IPS-20b (cell line): Measurements from ENCODE around the gene TMEM131.

Experiments
- H3K27ac ChIP-seq: one replicate; pipeline ENCODE4 v1.5.1; 2013; ENCODE audit warnings: low read length
- H3K27me3 ChIP-seq: 2 replicates; pipeline ENCODE4 v1.6.1; 2013; ENCODE audit warnings: mild to moderate bottlenecking, low read length, inconsistent platforms; ENCODE audit not compliant: insufficient read depth
- H3K36me3 ChIP-seq: 2 replicates; pipeline ENCODE4 v1.6.1; 2013; ENCODE audit warnings: low read depth, mild to moderate bottlenecking, inconsistent platforms, low read length, moderate library complexity; ENCODE audit not compliant: insufficient read depth
- H3K4me1 ChIP-seq: 2 replicates; pipeline ENCODE4 v1.6.1; 2013; ENCODE audit warnings: mild to moderate bottlenecking, control low read depth, inconsistent platforms, low read length, moderate library complexity; ENCODE audit not compliant: insufficient read depth
- H3K4me3 ChIP-seq: 2 replicates; pipeline ENCODE4 v1.5.1; 2013; ENCODE audit warnings: mild to moderate bottlenecking, low read length, inconsistent platforms
- H3K9ac ChIP-seq: 2 replicates; pipeline ENCODE4 v1.6.1; 2013; ENCODE audit warnings: low read depth, mild to moderate bottlenecking, inconsistent platforms, low read length, moderate library complexity
- H3K9me3 ChIP-seq: 2 replicates; pipeline ENCODE4 v1.6.1; 2013; ENCODE audit warnings: mild to moderate bottlenecking, low read depth, low read length, inconsistent platforms; ENCODE audit not compliant: insufficient read depth

TMEM131 gene

GRCh38 chr2:97726261-97727064, 269.3 kb downstream of the TMEM131 start:
- Histone ChIP-seq H3K27ac (no peak overlapping the region), H3K9ac (no peak overlapping the region), H3K36me3 (no peaks in the 10 kb centered on the region), H3K4me3 (no peak overlapping the region), H3K4me1 (no peaks in the 10 kb centered on the region), H3K27me3 (no peaks in the 10 kb centered on the region), H3K9me3 (no peaks in the 10 kb centered on the region; the same call in 1 of the 2 replicates)

- no peak overlapping the region for H3K4me3 ChIP-seq
- H3K36me3 ChIP-seq, result no peaks in the 10 kb centered on the region
- H3K27me3 ChIP-seq, result no peaks in the 10 kb centered on the region
- no peak overlapping the region for H3K9ac ChIP-seq
- no peak overlapping the region for H3K27ac ChIP-seq
- H3K9me3 ChIP-seq, result no peaks in the 10 kb centered on the region
- peaks cover 10% of the 10 kb centered on the region for H3K4me1 ChIP-seq
Measured at GRCh38 chr2:97724946-97725688, 270.6 kb downstream of the TMEM131 start.

- Histone ChIP-seq H3K4me3 (no peak overlapping the region), H3K36me3 (no peaks in the 10 kb centered on the region), H3K27me3 (no peaks in the 10 kb centered on the region), H3K9ac (no peak overlapping the region), H3K4me1 (peaks cover 10% of the 10 kb centered on the region), H3K27ac (no peak overlapping the region), H3K9me3 (no peaks in the 10 kb centered on the region)
Measured at GRCh38 chr2:97724501-97724900, 271.2 kb downstream of the TMEM131 start.

- no peaks in the 10 kb centered on the region for H3K36me3 ChIP-seq
- peaks cover 10% of the 10 kb centered on the region for H3K4me1 ChIP-seq
Measured at GRCh38 chr2:97724073-97724410, 271.7 kb downstream of the TMEM131 start.

GRCh38 chr2:97723156-97724072, 272.3 kb downstream of the TMEM131 start:
- no peaks in the 10 kb centered on the region for H3K36me3 ChIP-seq
- peaks cover 10% of the 10 kb centered on the region for H3K4me1 ChIP-seq
- H3K9ac ChIP-seq, result no peak overlapping the region
- no peaks in the 10 kb centered on the region for H3K27me3 ChIP-seq
- no peak overlapping the region for H3K27ac ChIP-seq
- no peak overlapping the region for H3K4me3 ChIP-seq
- H3K9me3 ChIP-seq, result no peaks in the 10 kb centered on the region

More at GRCh38 chr2:97724073-97724410, 271.7 kb downstream of the TMEM131 start:
- Histone ChIP-seq H3K9ac (no peak overlapping the region), H3K27ac (no peak overlapping the region), H3K9me3 (no peaks in the 10 kb centered on the region), H3K27me3 (no peaks in the 10 kb centered on the region), H3K4me3 (no peak overlapping the region)

GRCh38 chr2:97722227-97722626, 273.5 kb downstream of the TMEM131 start:
- Histone ChIP-seq H3K4me1 (peaks cover 10% of the 10 kb centered on the region), H3K9ac (no peak overlapping the region), H3K36me3 (no peaks in the 10 kb centered on the region), H3K27me3 (no peaks in the 10 kb centered on the region), H3K4me3 (no peak overlapping the region), H3K27ac (no peak overlapping the region), H3K9me3 (no peaks in the 10 kb centered on the region)

GRCh38 chr2:97720746-97721145, 275.0 kb downstream of the TMEM131 start:
- Histone ChIP-seq H3K9me3 (no peaks in the 10 kb centered on the region), H3K27ac (no peak overlapping the region), H3K4me3 (0 out of 2 replicates have a peak overlapping the region, but pooled peaks have one; percentile 4), H3K4me1 (peaks cover 10% of the 10 kb centered on the region), H3K36me3 (no peaks in the 10 kb centered on the region), H3K9ac (no peak overlapping the region), H3K27me3 (no peaks in the 10 kb centered on the region)

GRCh38 chr2:97719362-97720155, 276.2 kb downstream of the TMEM131 start:
- Histone ChIP-seq H3K4me1 (peaks cover 10% of the 10 kb centered on the region), H3K36me3 (no peaks in the 10 kb centered on the region), H3K9me3 (no peaks in the 10 kb centered on the region), H3K9ac (no peak overlapping the region), H3K27me3 (no peaks in the 10 kb centered on the region), H3K27ac (no peak overlapping the region), H3K4me3 (no peak overlapping the region)

- Histone ChIP-seq H3K4me1 (peaks cover 10% of the 10 kb centered on the region), H3K9me3 (no peaks in the 10 kb centered on the region), H3K4me3 (no peak overlapping the region), H3K36me3 (no peaks in the 10 kb centered on the region), H3K27ac (no peak overlapping the region), H3K27me3 (no peaks in the 10 kb centered on the region), H3K9ac (no peak overlapping the region)
Measured at GRCh38 chr2:97718942-97719341, 276.8 kb downstream of the TMEM131 start.

- Histone ChIP-seq H3K9me3 (no peaks in the 10 kb centered on the region), H3K4me1 (peaks cover 10% of the 10 kb centered on the region), H3K9ac (no peak overlapping the region), H3K27ac (no peak overlapping the region), H3K27me3 (no peaks in the 10 kb centered on the region), H3K4me3 (no peak overlapping the region), H3K36me3 (no peaks in the 10 kb centered on the region)
Measured at GRCh38 chr2:97718051-97718882, 277.5 kb downstream of the TMEM131 start.
